Measurements from ENCODE around the gene SERINC2. TPM values are rescaled to one million over a fixed set of nuclear protein-coding genes. Genes with fewer than 3 reads are reported as not detected.

Gene SERINC2
- total and polyA plus RNA-seq, 2 experiments from 2014 or later: 20.5 to 23.3 TPM

GRCh38 chr1:31421371-31422040 is 8.5 kb downstream of the SERINC2 start:
- Mint-ChIP-seq H3K9me3 (no peaks in the 10 kb centered on the region), H3K4me3 (no peak overlapping the region), H3K27me3 (ENCODE audit: insufficient read depth, low read depth, poor library complexity) (peaks cover 7% of the 10 kb centered on the region), H3K4me1 (peaks cover 20% of the 10 kb centered on the region), H3K36me3 (ENCODE audit: low read depth) (peaks cover 4% of the 10 kb centered on the region; the same call in 1 of the 3 replicates), H3K27ac (peak overlapping the region; percentile 78; the same call in 1 of the 2 replicates)
- DNase-seq (ENCODE audit: low spot score) (peak; percentile 81), ATAC-seq (peak; percentile 87)
- Histone ChIP-seq H3K4me2 (no peak overlapping the region), H3K79me2 (replicated peaks; ENCODE audit: insufficient read depth) (no peaks in the 10 kb centered on the region; the same call in 1 of the 2 replicates), H3K4me3 (no peak overlapping the region), H3K36me3 (ENCODE audit: insufficient read depth) (no peaks in the 10 kb centered on the region), H3K27ac (ENCODE audit: low read depth) (peak overlapping the region; percentile 82; the same call in 1 of the 2 replicates), H3K9me2 (ENCODE audit: insufficient read depth) (no peaks in the 10 kb centered on the region), H3F3A (replicated peaks; ENCODE audit: low read depth) (0 out of 2 replicates have a peak, but pooled peaks cover 9% of the 10 kb centered on the region), H3K27me3 (ENCODE audit: insufficient read depth) (no peaks in the 10 kb centered on the region), H3K4me1 (ENCODE audit: insufficient read depth) (peaks cover 18% of the 10 kb centered on the region), H2AFZ (no peak overlapping the region), H4K20me1 (replicated peaks; ENCODE audit: insufficient read depth) (peaks cover 5% of the 10 kb centered on the region)
- TF ChIP-seq CREB1 (CRISPR knock-in tag; IDR thresholded peaks at IDR 0.05; ENCODE audit: low read depth) (no peak), CTCF (conservative IDR thresholded peaks at IDR 0.05; ENCODE audit: low read depth in 2 of 2) (peak; percentile 73 to 74)

DNA sequence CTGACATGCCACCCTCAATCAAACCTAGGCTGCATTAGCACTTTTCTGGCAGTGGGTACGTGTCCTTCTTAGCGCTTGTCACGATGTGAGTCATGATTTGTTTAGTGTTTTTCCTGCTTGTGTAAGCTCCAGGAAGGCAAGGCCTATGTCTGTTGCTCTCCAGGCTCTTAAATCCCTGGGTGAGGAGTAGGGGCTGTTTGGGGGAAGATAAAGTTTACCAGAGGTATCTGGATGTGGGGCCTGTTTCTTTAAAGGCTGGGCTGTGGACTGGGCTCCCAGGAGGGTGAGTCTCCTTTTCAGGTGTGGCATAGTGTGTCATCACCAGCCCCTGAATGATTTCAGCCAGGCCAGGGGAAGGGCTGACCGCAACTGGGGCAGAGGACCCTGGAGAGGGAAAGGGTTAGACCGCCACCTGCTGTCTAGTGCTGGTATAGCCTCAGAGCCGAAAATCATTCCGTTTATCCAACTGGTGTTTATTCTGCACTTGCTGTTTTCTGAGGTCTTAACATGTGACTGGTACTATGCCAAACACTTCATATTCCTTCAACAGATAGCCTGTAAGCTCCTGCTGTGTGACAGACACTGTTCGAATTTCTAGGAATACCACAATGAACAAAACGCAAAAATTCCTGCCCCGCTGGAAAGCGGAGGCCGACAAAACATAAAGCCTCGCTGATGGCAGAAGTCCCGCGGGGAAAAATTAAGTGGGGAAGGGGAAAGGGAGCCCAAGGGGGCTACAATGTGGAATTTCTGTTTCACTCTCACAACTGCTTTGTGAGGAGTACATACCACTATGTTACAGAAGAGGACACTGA is 9.7 kb downstream of the SERINC2 start:
- Histone ChIP-seq H3K4me3 (no peak overlapping the region), H2AFZ (no peak overlapping the region), H3K27ac (ENCODE audit: low read depth) (no peak overlapping the region), H3K36me3 (ENCODE audit: insufficient read depth) (no peaks in the 10 kb centered on the region), H3K9me2 (ENCODE audit: insufficient read depth) (no peaks in the 10 kb centered on the region), H4K20me1 (replicated peaks; ENCODE audit: insufficient read depth) (peaks cover 5% of the 10 kb centered on the region), H3F3A (replicated peaks; ENCODE audit: low read depth) (0 out of 2 replicates have a peak, but pooled peaks cover 9% of the 10 kb centered on the region), H3K4me2 (no peak overlapping the region), H3K4me1 (ENCODE audit: insufficient read depth) (peaks cover 9% of the 10 kb centered on the region; the same call in 1 of the 2 replicates), H3K79me2 (replicated peaks; ENCODE audit: insufficient read depth) (no peaks in the 10 kb centered on the region), H3K27me3 (ENCODE audit: insufficient read depth) (no peaks in the 10 kb centered on the region)
- H3K27me3 Mint-ChIP-seq (ENCODE audit: insufficient read depth, low read depth, poor library complexity): peaks cover 4% of the 10 kb centered on the region
- ATAC-seq (peak; percentile 83), DNase-seq (ENCODE audit: low spot score) (peak; percentile 83)
- no peaks in the 10 kb centered on the region for H3K9me3 Mint-ChIP-seq
- peaks cover 10% of the 10 kb centered on the region for H3K4me1 Mint-ChIP-seq
- H3K27ac Mint-ChIP-seq: peak overlapping the region; percentile 57; the same call in 1 of the 2 replicates
- H3K4me3 Mint-ChIP-seq: no peak overlapping the region
- no peaks in the 10 kb centered on the region; the same call in 2 of the 3 replicates for H3K36me3 Mint-ChIP-seq (ENCODE audit: low read depth)
- TF ChIP-seq ZNF462 (CRISPR knock-in tag; IDR thresholded peaks at IDR 0.05) (no peak), POLR2AphosphoS5 (IDR thresholded peaks at IDR 0.05; ENCODE audit: low read depth) (no peak), CTCF (conservative IDR thresholded peaks at IDR 0.05; ENCODE audit: low read depth in 2 of 2) (peak; percentile 84 to 97)

All from GM23338 (cell line).